Keratinocyte (primary cell): ENCODE results near the gene GRIPAP1. TPM values are rescaled to one million over a fixed set of nuclear protein-coding genes. Genes with fewer than 3 reads are reported as not detected.

Experiments
- DNase-seq: peaks from one replicate; pipeline ENCODE4 v3.0.0-alpha.2; 2011; ENCODE audit warnings: low read depth, missing footprints, low spot score
- FAIRE-seq: peaks from 2 replicates; lab custom pipeline; 2011; peaks lifted over from hg19 to GRCh38; lab: Jason Lieb, UNC
- H2AFZ ChIP-seq: 2 replicates; pipeline ENCODE4 v1.6.0; 2012; ENCODE audit warnings: low read length, control low read depth, inconsistent platforms; ENCODE audit not compliant: control insufficient read depth
- H3K27ac ChIP-seq: 2 replicates; pipeline ENCODE4 v1.5.1; 2011; ENCODE audit warnings: low read length; ENCODE audit not compliant: control insufficient read depth, insufficient read depth
- H3K27me3 ChIP-seq: 3 replicates; pipeline ENCODE4 v1.6.0; 2011; ENCODE audit warnings: low read length; ENCODE audit not compliant: control insufficient read depth, insufficient read depth; ENCODE audit errors: extremely low read depth
- H3K36me3 ChIP-seq, 2 experiments: 2 replicates in 1 of 2; 3 replicates in 1 of 2; pipeline ENCODE4 v1.5.1; 2011; ENCODE audit warnings: low read length in 2 of 2, mild to moderate bottlenecking in 1 of 2; ENCODE audit not compliant: control insufficient read depth in 2 of 2, insufficient read depth in 2 of 2; ENCODE audit errors: extremely low read depth in 1 of 2
- H3K4me1 ChIP-seq: 3 replicates; pipeline ENCODE4 v1.5.1; 2011; ENCODE audit warnings: low read length; ENCODE audit not compliant: control insufficient read depth, insufficient read depth; ENCODE audit errors: extremely low read depth
- H3K4me2 ChIP-seq: 3 replicates; pipeline ENCODE4 v1.6.0; 2011; ENCODE audit warnings: low read depth, low read length; ENCODE audit not compliant: control insufficient read depth, insufficient read depth; ENCODE audit errors: extremely low read depth
- H3K4me3 ChIP-seq, 3 experiments: fragments of 200-600 bp in 1 of 3; sonication (generic) in 1 of 3; 2 replicates in 2 of 3; 3 replicates in 1 of 3; pipeline ENCODE4 v1.5.1; 2011 to 2016; ENCODE audit warnings: low read length in 3 of 3, mild to moderate bottlenecking in 3 of 3, control low read depth in 2 of 3, inconsistent platforms in 1 of 3, low read depth in 1 of 3, mixed read lengths in 1 of 3, mixed run types in 1 of 3, moderate library complexity in 1 of 3; ENCODE audit not compliant: control insufficient read depth in 2 of 3, insufficient read depth in 2 of 3; ENCODE audit errors: extremely low read depth in 1 of 3
- H3K79me2 ChIP-seq: 2 replicates; pipeline ENCODE4 v1.6.0; 2012; ENCODE audit warnings: low read length; ENCODE audit not compliant: control insufficient read depth, insufficient read depth
- H3K9ac ChIP-seq: 3 replicates; pipeline ENCODE4 v1.6.0; 2011; ENCODE audit warnings: low read length; ENCODE audit not compliant: control insufficient read depth, insufficient read depth; ENCODE audit errors: extremely low read depth
- H3K9me1 ChIP-seq: 3 replicates; pipeline ENCODE4 v1.6.0; 2011; ENCODE audit warnings: low read length; ENCODE audit not compliant: control insufficient read depth, insufficient read depth; ENCODE audit errors: extremely low read depth
- H3K9me3 ChIP-seq: 2 replicates; pipeline ENCODE4 v1.5.1; 2012; ENCODE audit warnings: low read depth, low read length; ENCODE audit not compliant: control insufficient read depth
- H4K20me1 ChIP-seq: 3 replicates; pipeline ENCODE4 v1.6.0; 2011; ENCODE audit warnings: low read length; ENCODE audit not compliant: control insufficient read depth, insufficient read depth; ENCODE audit errors: extremely low read depth
- EZH2 ChIP-seq: IDR thresholded peaks from one replicate; pipeline ENCODE4 v1.6.1; 2012; ENCODE audit warnings: inconsistent platforms, mild to moderate bottlenecking, low read length, moderate library complexity
- dilution Hi-C: fragments of 300-500 bp; cut with MboI; formaldehyde crosslinking; loops from one replicate; pipeline ENCODE4 v1.7.0; 2020; ENCODE audit warnings: low sequenced_read_pairs; ENCODE audit not compliant: extremely low pct_ligation_motif_present
- polyA plus RNA-seq, 5 experiments: library from polyadenylated mRNA; depleted of rRNA in 3 of 5; stranded (reverse) in 3 of 5; stranded (forward) in 1 of 5; unstranded in 1 of 5; fragments of >200 nt; gene quantifications; 1 replicate in 1 of 5; 2 replicates in 3 of 5; 3 replicates in 1 of 5; pipeline versions ENCODE4 v1.2.1 to v1.2.3, GENCODE V29; 2011 to 2012; ENCODE audit warnings: missing spikeins in 2 of 5, low read depth in 1 of 5, low replicate concordance in 1 of 5
- TF ChIP-seq, protein P1 (sequence below), 3 experiments: IDR thresholded peaks in 1 of 3; conservative IDR thresholded peaks in 1 of 3; optimal IDR thresholded peaks in 1 of 3; 2 replicates in 2 of 3; 3 replicates in 1 of 3; pipeline versions ENCODE3 to v1.5.1; 2011; ENCODE audit warnings: low read length in 3 of 3, mild to moderate bottlenecking in 3 of 3, moderate library complexity in 2 of 3, control low read depth in 1 of 3, inconsistent platforms in 1 of 3; ENCODE audit not compliant: insufficient read depth in 2 of 3; ENCODE audit errors: extremely low read depth in 1 of 3

GRIPAP1 gene
- polyA plus RNA-seq, 1 donor (not counting 4 experiments of a cell fraction or from before 2014, with no cell fraction given): 23.0 TPM

GRCh38 chrX:49003696-49004095, 1.6 kb upstream of the GRIPAP1 start:
- TF ChIP-seq, protein P1, sequence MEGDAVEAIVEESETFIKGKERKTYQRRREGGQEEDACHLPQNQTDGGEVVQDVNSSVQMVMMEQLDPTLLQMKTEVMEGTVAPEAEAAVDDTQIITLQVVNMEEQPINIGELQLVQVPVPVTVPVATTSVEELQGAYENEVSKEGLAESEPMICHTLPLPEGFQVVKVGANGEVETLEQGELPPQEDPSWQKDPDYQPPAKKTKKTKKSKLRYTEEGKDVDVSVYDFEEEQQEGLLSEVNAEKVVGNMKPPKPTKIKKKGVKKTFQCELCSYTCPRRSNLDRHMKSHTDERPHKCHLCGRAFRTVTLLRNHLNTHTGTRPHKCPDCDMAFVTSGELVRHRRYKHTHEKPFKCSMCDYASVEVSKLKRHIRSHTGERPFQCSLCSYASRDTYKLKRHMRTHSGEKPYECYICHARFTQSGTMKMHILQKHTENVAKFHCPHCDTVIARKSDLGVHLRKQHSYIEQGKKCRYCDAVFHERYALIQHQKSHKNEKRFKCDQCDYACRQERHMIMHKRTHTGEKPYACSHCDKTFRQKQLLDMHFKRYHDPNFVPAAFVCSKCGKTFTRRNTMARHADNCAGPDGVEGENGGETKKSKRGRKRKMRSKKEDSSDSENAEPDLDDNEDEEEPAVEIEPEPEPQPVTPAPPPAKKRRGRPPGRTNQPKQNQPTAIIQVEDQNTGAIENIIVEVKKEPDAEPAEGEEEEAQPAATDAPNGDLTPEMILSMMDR (optimal IDR thresholded peaks at IDR 0.05 in 1 of 3, IDR thresholded peaks at IDR 0.05 in 1 of 3, conservative IDR thresholded peaks at IDR 0.05 in 1 of 3; ENCODE audit: extremely low read depth in 1 of 3, insufficient read depth in 2 of 3, low read length in 3 of 3): no peak
- TF ChIP-seq EZH2: no peak
- H3K9me3 ChIP-seq: no peaks in the 10 kb centered on the region
- H3K4me2 ChIP-seq: no peak overlapping the region
- FAIRE-seq (no peak), DNase-seq (no peak)
- H3K27ac ChIP-seq: no peak overlapping the region
- peaks cover 8% of the 10 kb centered on the region for H3K79me2 ChIP-seq
- dilution Hi-C loops: no loop called here
- H3K4me3 ChIP-seq: no peak overlapping the region
- peaks cover 3 to 4% of the 10 kb centered on the region in 2 experiments for H3K36me3 ChIP-seq
- peaks cover 6% of the 10 kb centered on the region for H3K4me1 ChIP-seq
- H3K27me3 ChIP-seq: no peaks in the 10 kb centered on the region
- no peak overlapping the region for H2AFZ ChIP-seq
- H3K9ac ChIP-seq: no peak overlapping the region
- no peaks in the 10 kb centered on the region for H3K9me1 ChIP-seq
- no peaks in the 10 kb centered on the region for H4K20me1 ChIP-seq

DNA sequence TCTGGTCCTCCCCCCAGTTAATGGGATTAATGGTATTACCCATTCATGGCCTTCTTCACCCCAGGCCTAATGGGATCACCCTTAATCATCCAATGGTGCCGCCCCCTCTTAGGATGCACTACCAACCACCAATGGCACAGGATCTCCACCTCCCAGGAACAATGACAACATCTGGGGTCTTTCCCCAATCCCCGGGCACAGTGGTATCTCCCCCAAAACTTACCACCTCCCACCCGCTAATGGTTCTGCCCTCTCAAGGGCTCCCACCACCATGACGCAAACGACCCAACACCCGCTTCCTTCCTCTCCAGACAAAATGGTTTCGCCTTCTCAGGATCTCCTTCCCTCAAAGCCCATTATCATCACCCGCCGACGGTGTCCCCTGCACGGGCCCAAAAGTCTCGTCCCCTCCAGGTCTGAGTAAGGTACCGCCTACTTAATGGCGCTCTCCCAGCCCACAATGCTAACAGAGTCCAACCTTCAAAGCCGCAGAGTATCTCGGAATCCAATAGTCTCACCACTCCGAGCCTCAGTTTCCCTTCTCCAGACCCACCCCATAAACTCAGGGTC, 458 bp downstream of the GRIPAP1 start:
- Histone ChIP-seq H3K9me1 (no peaks in the 10 kb centered on the region), H3K4me1 (peaks cover 6% of the 10 kb centered on the region), H3K27ac (peak overlapping the region; percentile 98), H3K9ac (peak overlapping the region; percentile 91), H2AFZ (peak overlapping the region; percentile 70), H3K79me2 (peaks cover 8% of the 10 kb centered on the region), H3K36me3 (peaks cover 8 to 10% of the 10 kb centered on the region in 2 experiments), H3K27me3 (no peaks in the 10 kb centered on the region), H3K9me3 (no peaks in the 10 kb centered on the region), H4K20me1 (no peaks in the 10 kb centered on the region), H3K4me2 (peak overlapping the region; percentile 80), H3K4me3 (peak overlapping the region; percentile 61 to 77 (median 70))
- FAIRE-seq: no peak
- TF ChIP-seq, protein P1 (optimal IDR thresholded peaks at IDR 0.05 in 1 of 3, IDR thresholded peaks at IDR 0.05 in 1 of 3, conservative IDR thresholded peaks at IDR 0.05 in 1 of 3; ENCODE audit: extremely low read depth in 1 of 3, insufficient read depth in 2 of 3, low read length in 3 of 3): no peak
- TF ChIP-seq EZH2: no peak
- DNase-seq: no peak
- dilution Hi-C loops: no loop called here
